GM23338 (cell line): Measurements from ENCODE around the gene PPP5C. TPM values are rescaled to one million over a fixed set of nuclear protein-coding genes. Genes with fewer than 3 reads are reported as not detected.
A peak's percentile ranks its signal among the peaks of the same experiment; 100 is the strongest.

ENCODE experiments used
- ATAC-seq: fragments of 200-7000 bp; cut with Tn5 transposase; 3 replicates; pipeline ENCODE4 v1.9.1; 2020
- DNase-seq: peaks from one replicate; pipeline ENCODE4 v3.0.0-alpha.2; 2015; ENCODE audit warnings: low spot score
- H2AFZ ChIP-seq: fragments of 200-600 bp; sonication (generic); 2 replicates; pipeline ENCODE4 v1.8.0; 2016; ENCODE audit warnings: antibody characterized with exemption, mild to moderate bottlenecking, moderate library complexity
- H3F3A ChIP-seq: fragments of 200-600 bp; sonication (generic); replicated peaks from 2 replicates; pipeline ENCODE4 v1.8.0; 2017; ENCODE audit warnings: antibody characterized with exemption, mixed run types, low read depth
- H3K27ac ChIP-seq: fragments of 200-600 bp; sonication (generic); 2 replicates; pipeline ENCODE4 v1.6.1; 2016; ENCODE audit warnings: low read depth
- H3K27me3 ChIP-seq: fragments of 200-600 bp; sonication (generic); 2 replicates; pipeline ENCODE4 v1.8.0; 2016; ENCODE audit warnings: mild to moderate bottlenecking, mixed run types, moderate library complexity; ENCODE audit not compliant: insufficient read depth
- H3K36me3 ChIP-seq: fragments of 200-600 bp; sonication (generic); 2 replicates; pipeline ENCODE4 v1.8.0; 2016; ENCODE audit warnings: mild to moderate bottlenecking; ENCODE audit not compliant: insufficient read depth
- H3K4me1 ChIP-seq: fragments of 200-600 bp; sonication (generic); 2 replicates; pipeline ENCODE4 v1.8.0; 2016; ENCODE audit warnings: mild to moderate bottlenecking, moderate library complexity; ENCODE audit not compliant: insufficient read depth
- H3K4me2 ChIP-seq: fragments of 200-600 bp; sonication (generic); 2 replicates; pipeline ENCODE4 v1.7.1; 2017; ENCODE audit warnings: mixed run types
- H3K4me3 ChIP-seq: fragments of 200-600 bp; sonication (generic); 2 replicates; pipeline ENCODE4 v1.6.1; 2016; ENCODE audit warnings: mixed run types
- H3K79me2 ChIP-seq: fragments of 200-600 bp; sonication (generic); replicated peaks from 2 replicates; pipeline ENCODE4 v1.8.0; 2017; ENCODE audit warnings: mild to moderate bottlenecking; ENCODE audit not compliant: insufficient read depth
- H3K9me2 ChIP-seq: fragments of 200-600 bp; sonication (generic); 2 replicates; pipeline ENCODE4 v1.8.0; 2017; ENCODE audit not compliant: insufficient read depth
- H4K20me1 ChIP-seq: fragments of 200-600 bp; sonication (generic); replicated peaks from 2 replicates; pipeline ENCODE4 v1.8.0; 2017; ENCODE audit warnings: mild to moderate bottlenecking; ENCODE audit not compliant: insufficient read depth
- H3K27ac Mint-ChIP-seq: 2 replicates; pipeline ENCODE4 v1.8.0; 2020; ENCODE audit warnings: inconsistent platforms, mild to moderate bottlenecking, moderate library complexity, mixed read lengths
- H3K27me3 Mint-ChIP-seq: 3 replicates; pipeline ENCODE4 v1.8.0; 2022; ENCODE audit warnings: low read depth, mild to moderate bottlenecking, moderate library complexity, mixed read lengths, inconsistent platforms; ENCODE audit not compliant: insufficient read depth, poor library complexity
- H3K36me3 Mint-ChIP-seq: 3 replicates; pipeline ENCODE4 v1.8.0; 2021; ENCODE audit warnings: low read depth, mild to moderate bottlenecking, inconsistent platforms, moderate library complexity, mixed read lengths
- H3K4me1 Mint-ChIP-seq: 3 replicates; pipeline ENCODE4 v1.8.0; 2020; ENCODE audit warnings: mild to moderate bottlenecking, inconsistent platforms, mixed read lengths
- H3K4me3 Mint-ChIP-seq: 3 replicates; pipeline ENCODE4 v1.8.0; 2021; ENCODE audit warnings: moderate library complexity, mild to moderate bottlenecking, inconsistent platforms, mixed read lengths
- H3K9me3 Mint-ChIP-seq: 3 replicates; pipeline ENCODE4 v1.8.0; 2020; ENCODE audit warnings: moderate library complexity, mild to moderate bottlenecking, inconsistent platforms, mixed read lengths
- CREB1 ChIP-seq: fragments of 250-450 bp; sonication (Bioruptor Pico); IDR thresholded peaks from 2 replicates; pipeline ENCODE4 v1.5.0; 2020; ENCODE audit warnings: low read depth, mild to moderate bottlenecking, moderate library complexity
- EZH2 ChIP-seq: fragments of 200-600 bp; sonication (generic); IDR thresholded peaks from one replicate; pipeline ENCODE4 v1.8.0; 2017; ENCODE audit warnings: antibody characterized with exemption, mild to moderate bottlenecking, low read depth; ENCODE audit not compliant: unreplicated experiment
- JUNB ChIP-seq: IDR thresholded peaks from one replicate; pipeline ENCODE4 v1.6.1; 2016; ENCODE audit warnings: antibody characterized with exemption; ENCODE audit not compliant: unreplicated experiment
- NANOG ChIP-seq: IDR thresholded peaks from 2 replicates; pipeline ENCODE4 v1.6.1; 2016; ENCODE audit warnings: antibody characterized with exemption, borderline replicate concordance
- POLR2AphosphoS5 ChIP-seq: IDR thresholded peaks from 2 replicates; pipeline ENCODE4 v1.6.1; 2016; ENCODE audit warnings: antibody characterized with exemption, low read depth
- ZNF114 ChIP-seq: fragments of 250-450 bp; sonication (Bioruptor Pico); IDR thresholded peaks from 2 replicates; pipeline ENCODE4 v1.5.0; 2020; ENCODE audit warnings: mild to moderate bottlenecking, moderate library complexity
- ZNF331 ChIP-seq: fragments of 250-450 bp; sonication (Bioruptor Pico); IDR thresholded peaks from 2 replicates; pipeline ENCODE4 v1.5.0; 2020; ENCODE audit warnings: low read depth, mild to moderate bottlenecking, moderate library complexity
- polyA plus RNA-seq: library from polyadenylated mRNA; unstranded; fragments of >200 nt; fragmentation: Nextera tagmentation; extraction: Ambion mirVana; gene quantifications from 2 replicates; pipeline ENCODE4 v1.2.1, GENCODE V29; 2016
- total RNA-seq: library from RNA; depleted of rRNA; stranded (reverse); fragments of >200 nt; shearing (Covaris generic); gene quantifications from 2 replicates; pipeline ENCODE4 v1.2.3, GENCODE V29; 2014
- TF ChIP-seq, protein P1 (sequence below): fragments of 250-450 bp; sonication (Bioruptor Pico); IDR thresholded peaks from 2 replicates; pipeline ENCODE4 v1.5.0; 2020; ENCODE audit warnings: mild to moderate bottlenecking, moderate library complexity
- TF ChIP-seq, protein P2 (sequence below), 2 experiments: fragments of 200-600 bp in 1 of 2; sonication (generic) in 1 of 2; conservative IDR thresholded peaks; 2 replicates each; pipeline versions ENCODE4 v1.5.1 to v1.6.1; 2016 to 2017; ENCODE audit warnings: antibody characterized with exemption in 2 of 2, low read depth in 2 of 2, mild to moderate bottlenecking in 2 of 2, moderate library complexity in 1 of 2

PPP5C gene
- total and polyA plus RNA-seq, 2 experiments from 2014 or later, result 51.6 to 123 TPM

DNA sequence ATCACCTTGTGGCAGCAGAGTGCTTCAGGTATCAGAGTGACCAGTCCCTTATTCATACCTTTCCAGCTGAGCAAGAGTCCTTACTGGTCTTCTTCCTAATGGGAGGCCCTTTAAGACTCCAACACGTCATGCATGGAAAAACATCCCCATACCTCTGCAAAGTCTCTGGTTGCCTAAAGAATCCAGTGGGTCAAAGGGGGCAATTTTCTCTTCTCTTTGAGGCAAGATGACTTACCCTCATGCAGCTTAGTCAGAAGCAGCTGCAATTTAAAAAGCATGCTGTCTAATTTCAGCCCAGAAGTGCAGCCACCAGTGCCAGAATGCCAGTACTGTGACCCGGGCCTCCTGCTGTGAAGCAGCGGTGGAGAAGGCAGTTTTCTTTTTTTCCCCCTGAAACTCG, 18.7 kb downstream of the PPP5C start:
- H3K4me2 ChIP-seq, result no peak overlapping the region
- H3K36me3 ChIP-seq, result peaks cover 15% of the 10 kb centered on the region
- H3K27ac ChIP-seq, result no peak overlapping the region
- H4K20me1 ChIP-seq, result peaks cover 19% of the 10 kb centered on the region
- 0 out of 2 replicates have a peak overlapping the region, but pooled peaks have one; percentile 56 for H3K27ac Mint-ChIP-seq
- DNase-seq (no peak), ATAC-seq (no peak)
- H3K4me3 Mint-ChIP-seq, result no peak overlapping the region
- H3K36me3 Mint-ChIP-seq, result peaks cover 38% of the 10 kb centered on the region
- no peak for TF ChIP-seq ZNF331 (CRISPR knock-in tag)
- H2AFZ ChIP-seq, result no peak overlapping the region
- peaks cover 6% of the 10 kb centered on the region; the same call in 1 of the 3 replicates for H3K4me1 Mint-ChIP-seq
- H3K27me3 Mint-ChIP-seq, result no peaks in the 10 kb centered on the region
- H3K4me3 ChIP-seq, result no peak overlapping the region
- H3K9me2 ChIP-seq, result no peaks in the 10 kb centered on the region
- no peaks in the 10 kb centered on the region for H3K4me1 ChIP-seq
- no peaks in the 10 kb centered on the region for H3K27me3 ChIP-seq
- peaks cover 79% of the 10 kb centered on the region for H3K79me2 ChIP-seq
- H3F3A ChIP-seq, result no peaks in the 10 kb centered on the region; the same call in 1 of the 2 replicates
- H3K9me3 Mint-ChIP-seq, result no peaks in the 10 kb centered on the region

DNA sequence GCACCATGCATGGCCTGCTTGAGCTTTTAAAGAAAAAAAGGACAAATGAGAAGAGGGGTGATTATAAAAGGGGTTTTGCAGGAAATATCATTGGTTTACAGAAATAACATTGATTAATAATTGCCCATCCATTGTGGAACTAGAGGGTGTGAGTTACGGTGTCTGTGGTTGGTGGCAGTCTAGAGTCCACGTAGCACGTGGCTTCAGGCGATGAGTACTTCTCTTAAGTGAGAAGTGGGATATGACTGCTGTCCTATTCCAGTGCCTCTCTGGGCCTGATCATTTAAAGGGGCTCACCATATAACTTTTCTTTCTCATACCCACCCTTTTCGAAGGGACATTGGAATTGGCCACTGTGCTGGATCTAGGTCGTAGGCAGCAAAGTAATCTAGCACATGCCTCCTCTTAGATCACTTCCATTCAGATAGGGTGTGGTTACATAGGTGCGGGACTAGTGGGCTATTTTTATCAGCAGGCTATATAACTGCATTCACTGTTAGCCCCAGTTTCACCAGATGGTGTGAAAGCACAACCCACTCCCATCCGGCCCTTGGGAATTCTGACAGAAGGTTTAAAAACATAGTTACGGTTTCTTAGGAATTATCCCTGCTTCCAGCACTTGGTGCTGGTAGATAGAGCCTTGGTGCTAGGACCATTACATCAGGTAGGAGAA, 19.9 kb downstream of the PPP5C start:
- no peak overlapping the region for H3K4me2 ChIP-seq
- no peaks in the 10 kb centered on the region for H3K9me2 ChIP-seq
- H3K27me3 Mint-ChIP-seq, result peaks cover 3% of the 10 kb centered on the region
- no peaks in the 10 kb centered on the region; the same call in 1 of the 2 replicates for H3F3A ChIP-seq
- H3K36me3 ChIP-seq, result peaks cover 15% of the 10 kb centered on the region
- H3K27me3 ChIP-seq, result no peaks in the 10 kb centered on the region
- H3K36me3 Mint-ChIP-seq, result peaks cover 36% of the 10 kb centered on the region
- no peak overlapping the region for H3K27ac Mint-ChIP-seq
- TF ChIP-seq, protein P1, sequence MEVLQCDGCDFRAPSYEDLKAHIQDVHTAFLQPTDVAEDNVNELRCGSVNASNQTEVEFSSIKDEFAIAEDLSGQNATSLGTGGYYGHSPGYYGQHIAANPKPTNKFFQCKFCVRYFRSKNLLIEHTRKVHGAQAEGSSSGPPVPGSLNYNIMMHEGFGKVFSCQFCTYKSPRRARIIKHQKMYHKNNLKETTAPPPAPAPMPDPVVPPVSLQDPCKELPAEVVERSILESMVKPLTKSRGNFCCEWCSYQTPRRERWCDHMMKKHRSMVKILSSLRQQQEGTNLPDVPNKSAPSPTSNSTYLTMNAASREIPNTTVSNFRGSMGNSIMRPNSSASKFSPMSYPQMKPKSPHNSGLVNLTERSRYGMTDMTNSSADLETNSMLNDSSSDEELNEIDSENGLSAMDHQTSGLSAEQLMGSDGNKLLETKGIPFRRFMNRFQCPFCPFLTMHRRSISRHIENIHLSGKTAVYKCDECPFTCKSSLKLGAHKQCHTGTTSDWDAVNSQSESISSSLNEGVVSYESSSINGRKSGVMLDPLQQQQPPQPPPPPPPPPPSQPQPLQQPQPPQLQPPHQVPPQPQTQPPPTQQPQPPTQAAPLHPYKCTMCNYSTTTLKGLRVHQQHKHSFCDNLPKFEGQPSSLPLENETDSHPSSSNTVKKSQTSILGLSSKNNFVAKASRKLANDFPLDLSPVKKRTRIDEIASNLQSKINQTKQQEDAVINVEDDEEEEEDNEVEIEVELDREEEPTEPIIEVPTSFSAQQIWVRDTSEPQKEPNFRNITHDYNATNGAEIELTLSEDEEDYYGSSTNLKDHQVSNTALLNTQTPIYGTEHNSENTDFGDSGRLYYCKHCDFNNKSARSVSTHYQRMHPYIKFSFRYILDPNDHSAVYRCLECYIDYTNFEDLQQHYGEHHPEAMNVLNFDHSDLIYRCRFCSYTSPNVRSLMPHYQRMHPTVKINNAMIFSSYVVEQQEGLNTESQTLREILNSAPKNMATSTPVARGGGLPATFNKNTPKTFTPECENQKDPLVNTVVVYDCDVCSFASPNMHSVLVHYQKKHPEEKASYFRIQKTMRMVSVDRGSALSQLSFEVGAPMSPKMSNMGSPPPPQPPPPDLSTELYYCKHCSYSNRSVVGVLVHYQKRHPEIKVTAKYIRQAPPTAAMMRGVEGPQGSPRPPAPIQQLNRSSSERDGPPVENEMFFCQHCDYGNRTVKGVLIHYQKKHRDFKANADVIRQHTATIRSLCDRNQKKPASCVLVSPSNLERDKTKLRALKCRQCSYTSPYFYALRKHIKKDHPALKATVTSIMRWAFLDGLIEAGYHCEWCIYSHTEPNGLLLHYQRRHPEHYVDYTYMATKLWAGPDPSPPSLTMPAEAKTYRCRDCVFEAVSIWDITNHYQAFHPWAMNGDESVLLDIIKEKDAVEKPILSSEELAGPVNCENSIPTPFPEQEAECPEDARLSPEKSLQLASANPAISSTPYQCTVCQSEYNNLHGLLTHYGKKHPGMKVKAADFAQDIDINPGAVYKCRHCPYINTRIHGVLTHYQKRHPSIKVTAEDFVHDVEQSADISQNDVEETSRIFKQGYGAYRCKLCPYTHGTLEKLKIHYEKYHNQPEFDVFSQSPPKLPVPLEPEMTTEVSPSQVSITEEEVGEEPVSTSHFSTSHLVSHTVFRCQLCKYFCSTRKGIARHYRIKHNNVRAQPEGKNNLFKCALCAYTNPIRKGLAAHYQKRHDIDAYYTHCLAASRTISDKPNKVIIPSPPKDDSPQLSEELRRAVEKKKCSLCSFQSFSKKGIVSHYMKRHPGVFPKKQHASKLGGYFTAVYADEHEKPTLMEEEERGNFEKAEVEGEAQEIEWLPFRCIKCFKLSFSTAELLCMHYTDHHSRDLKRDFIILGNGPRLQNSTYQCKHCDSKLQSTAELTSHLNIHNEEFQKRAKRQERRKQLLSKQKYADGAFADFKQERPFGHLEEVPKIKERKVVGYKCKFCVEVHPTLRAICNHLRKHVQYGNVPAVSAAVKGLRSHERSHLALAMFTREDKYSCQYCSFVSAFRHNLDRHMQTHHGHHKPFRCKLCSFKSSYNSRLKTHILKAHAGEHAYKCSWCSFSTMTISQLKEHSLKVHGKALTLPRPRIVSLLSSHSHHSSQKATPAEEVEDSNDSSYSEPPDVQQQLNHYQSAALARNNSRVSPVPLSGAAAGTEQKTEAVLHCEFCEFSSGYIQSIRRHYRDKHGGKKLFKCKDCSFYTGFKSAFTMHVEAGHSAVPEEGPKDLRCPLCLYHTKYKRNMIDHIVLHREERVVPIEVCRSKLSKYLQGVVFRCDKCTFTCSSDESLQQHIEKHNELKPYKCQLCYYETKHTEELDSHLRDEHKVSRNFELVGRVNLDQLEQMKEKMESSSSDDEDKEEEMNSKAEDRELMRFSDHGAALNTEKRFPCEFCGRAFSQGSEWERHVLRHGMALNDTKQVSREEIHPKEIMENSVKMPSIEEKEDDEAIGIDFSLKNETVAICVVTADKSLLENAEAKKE, result no peak
- TF ChIP-seq, protein P2, sequence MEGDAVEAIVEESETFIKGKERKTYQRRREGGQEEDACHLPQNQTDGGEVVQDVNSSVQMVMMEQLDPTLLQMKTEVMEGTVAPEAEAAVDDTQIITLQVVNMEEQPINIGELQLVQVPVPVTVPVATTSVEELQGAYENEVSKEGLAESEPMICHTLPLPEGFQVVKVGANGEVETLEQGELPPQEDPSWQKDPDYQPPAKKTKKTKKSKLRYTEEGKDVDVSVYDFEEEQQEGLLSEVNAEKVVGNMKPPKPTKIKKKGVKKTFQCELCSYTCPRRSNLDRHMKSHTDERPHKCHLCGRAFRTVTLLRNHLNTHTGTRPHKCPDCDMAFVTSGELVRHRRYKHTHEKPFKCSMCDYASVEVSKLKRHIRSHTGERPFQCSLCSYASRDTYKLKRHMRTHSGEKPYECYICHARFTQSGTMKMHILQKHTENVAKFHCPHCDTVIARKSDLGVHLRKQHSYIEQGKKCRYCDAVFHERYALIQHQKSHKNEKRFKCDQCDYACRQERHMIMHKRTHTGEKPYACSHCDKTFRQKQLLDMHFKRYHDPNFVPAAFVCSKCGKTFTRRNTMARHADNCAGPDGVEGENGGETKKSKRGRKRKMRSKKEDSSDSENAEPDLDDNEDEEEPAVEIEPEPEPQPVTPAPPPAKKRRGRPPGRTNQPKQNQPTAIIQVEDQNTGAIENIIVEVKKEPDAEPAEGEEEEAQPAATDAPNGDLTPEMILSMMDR (conservative IDR thresholded peaks at IDR 0.05; ENCODE audit: low read depth in 2 of 2), result no peak
- TF ChIP-seq JUNB (no peak), CREB1 (CRISPR knock-in tag) (no peak), ZNF114 (CRISPR knock-in tag) (no peak), POLR2AphosphoS5 (no peak), NANOG (no peak), ZNF331 (CRISPR knock-in tag) (no peak), EZH2 (no peak)
- H3K27ac ChIP-seq, result no peak overlapping the region; the same call in 1 of the 2 replicates
- ATAC-seq (no peak), DNase-seq (no peak)
- no peak overlapping the region for H2AFZ ChIP-seq
- H3K4me3 Mint-ChIP-seq, result no peak overlapping the region
- peaks cover 3% of the 10 kb centered on the region; the same call in 1 of the 2 replicates for H3K4me1 ChIP-seq
- no peaks in the 10 kb centered on the region for H3K9me3 Mint-ChIP-seq
- peaks cover 17% of the 10 kb centered on the region for H3K4me1 Mint-ChIP-seq
- H4K20me1 ChIP-seq, result peaks cover 18% of the 10 kb centered on the region
- no peak overlapping the region for H3K4me3 ChIP-seq
- peaks cover 80% of the 10 kb centered on the region for H3K79me2 ChIP-seq
